ENCODE measurements around the gene IRF2BPL.

Gene IRF2BPL

GRCh38 chr14:77007183-77007974, 21.1 kb downstream of the IRF2BPL start:
- TF ChIP-seq, protein P1, sequence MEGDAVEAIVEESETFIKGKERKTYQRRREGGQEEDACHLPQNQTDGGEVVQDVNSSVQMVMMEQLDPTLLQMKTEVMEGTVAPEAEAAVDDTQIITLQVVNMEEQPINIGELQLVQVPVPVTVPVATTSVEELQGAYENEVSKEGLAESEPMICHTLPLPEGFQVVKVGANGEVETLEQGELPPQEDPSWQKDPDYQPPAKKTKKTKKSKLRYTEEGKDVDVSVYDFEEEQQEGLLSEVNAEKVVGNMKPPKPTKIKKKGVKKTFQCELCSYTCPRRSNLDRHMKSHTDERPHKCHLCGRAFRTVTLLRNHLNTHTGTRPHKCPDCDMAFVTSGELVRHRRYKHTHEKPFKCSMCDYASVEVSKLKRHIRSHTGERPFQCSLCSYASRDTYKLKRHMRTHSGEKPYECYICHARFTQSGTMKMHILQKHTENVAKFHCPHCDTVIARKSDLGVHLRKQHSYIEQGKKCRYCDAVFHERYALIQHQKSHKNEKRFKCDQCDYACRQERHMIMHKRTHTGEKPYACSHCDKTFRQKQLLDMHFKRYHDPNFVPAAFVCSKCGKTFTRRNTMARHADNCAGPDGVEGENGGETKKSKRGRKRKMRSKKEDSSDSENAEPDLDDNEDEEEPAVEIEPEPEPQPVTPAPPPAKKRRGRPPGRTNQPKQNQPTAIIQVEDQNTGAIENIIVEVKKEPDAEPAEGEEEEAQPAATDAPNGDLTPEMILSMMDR (IDR thresholded peaks at IDR 0.05; ENCODE audit: insufficient read depth, missing control alignments), result no peak
- DNase-seq (ENCODE audit: insufficient read length, low spot score) (no peak), FAIRE-seq (no peak)

DNA sequence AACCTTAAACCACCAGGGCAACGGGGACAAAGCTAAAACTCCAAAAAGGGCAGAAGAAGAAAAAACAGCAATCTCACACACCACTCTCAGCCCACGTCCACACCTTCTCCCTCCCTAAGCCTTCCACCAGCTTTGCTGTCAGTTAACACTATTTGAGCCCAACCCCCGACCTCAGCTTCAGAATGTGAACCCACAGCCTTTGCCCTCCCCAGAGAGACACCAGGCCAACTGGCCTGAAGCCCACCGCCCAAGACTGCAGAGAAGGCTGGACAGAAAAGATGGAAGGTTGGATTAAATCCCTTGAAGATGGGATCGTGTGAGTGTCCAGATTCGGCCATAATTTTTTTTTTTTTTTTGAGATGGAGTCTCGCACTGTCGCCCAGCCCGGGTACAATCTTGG, 22.4 kb downstream of the IRF2BPL start:
- FAIRE-seq (no peak), DNase-seq (ENCODE audit: insufficient read length, low spot score) (no peak)
- TF ChIP-seq, protein P1 (IDR thresholded peaks at IDR 0.05; ENCODE audit: insufficient read depth, missing control alignments), result no peak

DNA sequence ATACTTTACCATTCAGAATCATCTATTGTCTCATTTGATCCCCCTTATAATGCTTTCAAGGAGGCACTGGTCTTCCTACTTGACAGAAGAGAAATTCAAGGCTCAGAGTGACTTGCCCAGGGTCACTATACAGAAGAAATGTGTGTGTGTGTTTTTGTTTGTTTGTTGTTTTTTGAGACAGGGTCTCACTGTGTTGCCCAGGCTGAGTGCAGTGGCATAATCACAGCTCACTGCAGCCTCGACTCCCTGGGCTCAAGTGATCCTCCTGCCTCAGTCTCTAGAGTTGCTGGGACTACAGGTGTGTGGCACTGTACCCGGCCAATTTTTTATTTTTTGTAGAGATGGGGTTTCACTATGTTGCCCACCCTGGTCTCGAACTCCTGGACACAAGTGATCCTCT, 22.9 kb downstream of the IRF2BPL start:
- TF ChIP-seq, protein P1 (IDR thresholded peaks at IDR 0.05; ENCODE audit: insufficient read depth, missing control alignments), result no peak
- no peak for DNase-seq (ENCODE audit: insufficient read length, low spot score)
- no peak for FAIRE-seq

GRCh38 chr14:77004711-77005460, 23.6 kb downstream of the IRF2BPL start:
- FAIRE-seq (no peak), DNase-seq (ENCODE audit: insufficient read length, low spot score) (no peak)
- TF ChIP-seq, protein P1 (IDR thresholded peaks at IDR 0.05; ENCODE audit: insufficient read depth, missing control alignments), result no peak

DNA sequence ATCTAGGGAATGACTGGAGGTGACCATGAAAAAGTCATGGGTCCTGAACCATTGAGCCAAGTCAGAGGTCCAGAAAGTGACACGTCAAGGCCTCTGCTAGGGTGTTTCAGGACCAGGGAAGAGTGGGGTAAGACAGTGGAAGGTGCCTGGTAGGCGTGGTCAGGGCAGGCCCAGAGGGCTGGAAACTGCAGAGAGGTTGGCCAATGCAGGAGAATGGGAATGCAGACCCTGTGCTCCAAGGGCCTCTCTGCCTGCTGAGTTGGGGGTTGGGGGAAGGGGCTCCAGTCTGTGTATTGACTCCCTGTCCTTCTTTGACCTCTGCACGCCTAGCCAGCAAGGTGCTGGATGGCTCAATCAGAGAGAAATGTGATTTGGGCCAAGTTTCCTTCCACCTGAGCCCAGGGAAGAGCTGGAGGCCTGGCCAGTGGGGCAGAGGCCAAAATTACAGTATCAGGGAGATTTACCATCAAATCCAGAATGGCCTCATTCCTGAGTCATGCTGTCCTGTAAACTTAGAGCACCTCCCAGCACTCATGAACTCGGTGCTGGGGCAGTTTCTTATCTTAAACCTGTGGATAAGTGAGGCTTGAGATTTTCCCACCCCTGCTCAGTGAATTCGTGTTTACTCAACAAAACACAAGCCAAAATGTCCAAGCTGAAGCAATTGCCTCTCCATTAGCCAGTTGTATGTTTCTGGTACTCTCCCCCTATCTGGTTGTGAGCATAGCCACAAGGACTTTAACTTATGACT, 24.4 kb downstream of the IRF2BPL start:
- FAIRE-seq (no peak), DNase-seq (ENCODE audit: insufficient read length, low spot score) (no peak)
- TF ChIP-seq, protein P1 (IDR thresholded peaks at IDR 0.05; ENCODE audit: insufficient read depth, missing control alignments), result no peak

DNA sequence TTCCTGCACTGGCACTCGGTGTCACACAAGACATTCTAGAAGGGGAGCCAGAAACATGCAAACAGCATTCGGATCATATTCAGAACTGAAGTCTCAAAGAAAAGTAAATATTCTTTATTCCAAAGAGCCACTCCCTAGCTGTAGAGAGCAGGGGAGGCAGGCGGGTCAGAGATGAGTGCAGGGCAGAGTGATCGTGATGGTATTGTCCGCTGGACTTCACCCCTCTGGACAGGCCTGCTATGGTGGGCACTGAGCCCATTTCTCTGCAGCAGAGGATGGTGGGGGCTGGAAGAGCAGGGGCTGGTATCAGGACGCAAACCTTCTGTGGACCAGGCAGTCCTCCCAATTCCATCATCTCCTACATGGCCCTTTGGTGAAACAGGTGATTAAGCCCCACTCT, 25.6 kb downstream of the IRF2BPL start:
- no peak for FAIRE-seq
- DNase-seq (ENCODE audit: insufficient read length, low spot score), result no peak
- TF ChIP-seq, protein P1 (IDR thresholded peaks at IDR 0.05; ENCODE audit: insufficient read depth, missing control alignments), result no peak

Measured in D721Med (cell line).